Measurements from ENCODE around the gene FMN2. TPM values are rescaled to one million over a fixed set of nuclear protein-coding genes. Genes with fewer than 3 reads are reported as not detected.

The FMN2 gene
- total and polyA plus RNA-seq, 4 donors = 0.14 to 2.7 (median 1.2) TPM

GRCh38 chr1:240508201-240508600 is 416.5 kb downstream of the FMN2 start:
- Histone ChIP-seq H3K27ac (ENCODE audit: low read depth in 1 of 2, low read length in 1 of 2) (no peak overlapping the region), H3K4me3 (no peak overlapping the region), H3K27me3 (ENCODE audit: control insufficient read depth in 3 of 3, insufficient read depth in 3 of 3, low read length in 2 of 3) (no peaks in the 10 kb centered on the region), H3K9me3 (ENCODE audit: control insufficient read depth in 4 of 4, insufficient read depth in 3 of 4, low read length in 3 of 4) (peaks cover 0 to 2% (median 0%) of the 10 kb centered on the region in 4 donors), H3K4me1 (ENCODE audit: control insufficient read depth in 5 of 5, insufficient read depth in 5 of 5, low read length in 5 of 5) (no peaks in the 10 kb centered on the region), H3K9ac (ENCODE audit: insufficient read depth in 1 of 2, low read length in 2 of 2) (no peak overlapping the region), H3K36me3 (ENCODE audit: control insufficient read depth in 4 of 4, insufficient read depth in 4 of 4, low read length in 4 of 4) (no peaks in the 10 kb centered on the region)
- no peak for ATAC-seq (ENCODE audit: insufficient read depth, low FRiP score)
- WGBS, 2 donors = 51 to 73% methylated on average over 3 of the region's 3 CpGs
- TF ChIP-seq CTCF (IDR thresholded peaks at IDR 0.05; ENCODE audit: control extremely low read depth, extremely low read depth) = no peak
- DNase-seq = no peak

GRCh38 chr1:240508950-240509349 is 417.3 kb downstream of the FMN2 start:
- Histone ChIP-seq H3K4me3 (no peak overlapping the region), H3K27ac (ENCODE audit: low read depth in 1 of 2, low read length in 1 of 2) (no peak overlapping the region), H3K36me3 (ENCODE audit: control insufficient read depth in 4 of 4, insufficient read depth in 4 of 4, low read length in 4 of 4) (no peaks in the 10 kb centered on the region), H3K9me3 (ENCODE audit: control insufficient read depth in 4 of 4, insufficient read depth in 3 of 4, low read length in 3 of 4) (peaks cover 0 to 2% (median 0%) of the 10 kb centered on the region in 4 donors), H3K9ac (ENCODE audit: insufficient read depth in 1 of 2, low read length in 2 of 2) (no peak overlapping the region), H3K4me1 (ENCODE audit: control insufficient read depth in 5 of 5, insufficient read depth in 5 of 5, low read length in 5 of 5) (no peaks in the 10 kb centered on the region), H3K27me3 (ENCODE audit: control insufficient read depth in 3 of 3, insufficient read depth in 3 of 3, low read length in 2 of 3) (no peaks in the 10 kb centered on the region)
- TF ChIP-seq CTCF (IDR thresholded peaks at IDR 0.05; ENCODE audit: control extremely low read depth, extremely low read depth) = no peak
- whole genome bisulfite sequencing, 2 donors = 80 to 83% methylated on average over 2 of the region's 2 CpGs
- ATAC-seq (ENCODE audit: insufficient read depth, low FRiP score) (no peak), DNase-seq (no peak)

DNA sequence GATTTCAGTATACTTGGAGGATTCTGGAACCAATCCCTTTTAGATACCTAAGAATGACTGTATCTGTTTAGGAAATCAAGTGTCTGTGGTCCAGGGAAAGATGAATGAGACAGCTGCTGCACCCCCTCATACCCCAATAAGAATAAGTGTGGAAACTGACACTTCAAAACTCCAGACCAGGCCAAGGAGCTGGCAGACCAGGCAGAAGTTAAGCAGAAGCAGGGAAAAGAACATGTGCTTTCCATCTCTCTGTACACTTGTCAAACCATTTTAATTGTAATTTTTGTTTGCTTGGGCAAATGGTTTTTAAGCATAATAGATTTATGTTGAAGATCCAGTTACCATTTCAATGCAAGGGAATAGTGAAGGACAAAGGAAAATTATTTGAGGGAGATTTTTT is 420.1 kb downstream of the FMN2 start:
- Histone ChIP-seq H3K4me3 (no peak overlapping the region), H3K9ac (ENCODE audit: insufficient read depth in 1 of 2, low read length in 2 of 2) (no peak overlapping the region), H3K27me3 (ENCODE audit: control insufficient read depth in 3 of 3, insufficient read depth in 3 of 3, low read length in 2 of 3) (no peaks in the 10 kb centered on the region), H3K9me3 (ENCODE audit: control insufficient read depth in 4 of 4, insufficient read depth in 3 of 4, low read length in 3 of 4) (peaks cover 0 to 2% (median 0%) of the 10 kb centered on the region in 4 donors), H3K36me3 (ENCODE audit: control insufficient read depth in 4 of 4, insufficient read depth in 4 of 4, low read length in 4 of 4) (no peaks in the 10 kb centered on the region), H3K4me1 (ENCODE audit: control insufficient read depth in 5 of 5, insufficient read depth in 5 of 5, low read length in 5 of 5) (no peaks in the 10 kb centered on the region), H3K27ac (ENCODE audit: low read depth in 1 of 2, low read length in 1 of 2) (no peak overlapping the region)
- TF ChIP-seq CTCF (IDR thresholded peaks at IDR 0.05; ENCODE audit: control extremely low read depth, extremely low read depth) = no peak
- DNase-seq (no peak), ATAC-seq (ENCODE audit: insufficient read depth, low FRiP score) (no peak)

GRCh38 chr1:240515505-240515904 is 423.8 kb downstream of the FMN2 start:
- Histone ChIP-seq H3K9me3 (ENCODE audit: control insufficient read depth in 4 of 4, insufficient read depth in 3 of 4, low read length in 3 of 4) (no peaks in the 10 kb centered on the region), H3K27me3 (ENCODE audit: control insufficient read depth in 3 of 3, insufficient read depth in 3 of 3, low read length in 2 of 3) (no peaks in the 10 kb centered on the region), H3K27ac (ENCODE audit: low read depth in 1 of 2, low read length in 1 of 2) (no peak overlapping the region), H3K4me1 (ENCODE audit: control insufficient read depth in 5 of 5, insufficient read depth in 5 of 5, low read length in 5 of 5) (no peaks in the 10 kb centered on the region), H3K9ac (ENCODE audit: insufficient read depth in 1 of 2, low read length in 2 of 2) (no peak overlapping the region), H3K36me3 (ENCODE audit: control insufficient read depth in 4 of 4, insufficient read depth in 4 of 4, low read length in 4 of 4) (no peaks in the 10 kb centered on the region), H3K4me3 (no peak overlapping the region)
- ATAC-seq (ENCODE audit: insufficient read depth, low FRiP score) (no peak), DNase-seq (no peak)
- no peak for TF ChIP-seq CTCF (IDR thresholded peaks at IDR 0.05; ENCODE audit: control extremely low read depth, extremely low read depth)
- WGBS, 2 donors = 37 to 40% methylated on average over 1 of the region's 1 CpG
